ENCODE measurements around the gene MZT2B. TPM values are rescaled to one million over a fixed set of nuclear protein-coding genes. Genes with fewer than 3 reads are reported as not detected.
"Not testable (repeated sequence)": the region's sequence is repeated elsewhere in the genome, so short reads cannot be mapped to it uniquely, and the experiment has no call there.

The MZT2B gene
- polyA plus RNA-seq, 1 donor from 2014 or later: 168 TPM

- not testable (repeated sequence) for H3K9me3 Mint-ChIP-seq, H3K4me1 Mint-ChIP-seq, H3K27ac Mint-ChIP-seq, H3K27me3 Mint-ChIP-seq, H3K4me3 Mint-ChIP-seq, H3K36me3 Mint-ChIP-seq
These were observed 21.1 kb downstream of the MZT2B start for GRCh38 chr2:130203150-130203549.

- not testable (repeated sequence) for H3K4me1 Mint-ChIP-seq, H3K27me3 Mint-ChIP-seq, H3K4me3 Mint-ChIP-seq, H3K36me3 Mint-ChIP-seq, H3K9me3 Mint-ChIP-seq, H3K27ac Mint-ChIP-seq
These were observed 25.0 kb downstream of the MZT2B start for GRCh38 chr2:130207051-130207450.

DNA sequence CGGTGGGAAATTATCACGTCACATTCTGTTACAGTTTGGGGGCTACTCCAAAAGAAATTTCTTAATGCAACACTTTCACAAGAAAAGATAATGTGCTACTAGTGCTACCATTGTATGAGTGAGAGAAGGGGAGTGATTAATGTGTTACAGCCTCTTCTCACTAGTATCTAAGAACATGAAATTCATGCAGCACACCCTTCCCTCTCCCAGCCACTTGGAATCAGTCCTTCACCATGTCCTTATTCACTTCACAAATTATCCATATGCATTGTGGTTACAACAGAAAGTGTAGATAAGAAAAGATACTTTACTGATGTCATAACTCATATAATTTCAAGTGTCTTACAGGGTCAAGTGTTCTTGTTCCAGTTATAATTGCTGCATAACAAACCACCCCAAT lies 37.1 kb downstream of the MZT2B start:
- not testable (repeated sequence) for H3K36me3 Mint-ChIP-seq, H3K9me3 Mint-ChIP-seq

DNA sequence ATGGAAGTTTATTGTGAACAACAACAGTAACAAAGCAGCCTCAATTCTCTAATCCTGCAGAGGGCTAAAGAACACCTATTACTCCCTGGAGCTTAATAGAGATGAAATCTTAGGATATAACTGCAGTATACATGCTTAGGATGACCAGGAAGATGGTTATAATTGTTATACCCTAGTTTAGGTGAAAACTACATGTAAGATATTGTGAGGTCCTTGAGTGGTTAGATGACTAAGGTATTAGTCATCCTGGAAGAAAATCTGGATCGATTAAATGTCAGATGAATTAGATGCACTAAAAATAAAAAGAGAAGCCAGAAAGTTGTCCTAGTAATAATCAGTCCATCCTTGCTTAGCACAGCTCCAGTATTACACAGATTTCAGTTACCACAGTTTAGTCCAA lies 38.4 kb downstream of the MZT2B start:
- H3K27ac Mint-ChIP-seq, H3K9me3 Mint-ChIP-seq, H3K4me1 Mint-ChIP-seq, H3K4me3 Mint-ChIP-seq, H3K36me3 Mint-ChIP-seq: not testable (repeated sequence)
- H3K27me3 Mint-ChIP-seq: peaks cover 17% of the 10 kb centered on the region

More for the DNA sequence above, 37.1 kb downstream of the MZT2B start:
- H3K27ac Mint-ChIP-seq, H3K4me1 Mint-ChIP-seq, H3K4me3 Mint-ChIP-seq: not testable (repeated sequence)
- peaks cover 17% of the 10 kb centered on the region for H3K27me3 Mint-ChIP-seq

DNA sequence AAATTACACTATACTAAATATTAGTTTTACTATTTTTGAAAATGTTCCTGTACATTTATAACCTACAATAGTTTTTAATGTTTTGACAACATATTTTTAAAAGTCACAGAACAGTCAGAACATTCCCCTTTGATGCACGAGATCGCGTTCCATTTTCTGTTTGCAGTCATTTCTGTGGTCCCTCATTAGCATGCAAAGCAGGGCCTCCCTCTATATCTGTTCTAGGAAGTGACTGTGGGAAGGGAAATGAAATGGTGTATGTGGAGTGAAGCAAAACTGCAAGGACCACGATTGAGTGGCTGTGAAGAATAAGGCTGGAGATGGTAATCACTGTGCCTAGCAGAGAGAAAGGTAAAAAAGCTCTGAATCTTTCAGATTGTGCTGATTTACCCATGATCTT lies 40.5 kb downstream of the MZT2B start:
- not testable (repeated sequence) for H3K4me1 Mint-ChIP-seq, H3K27me3 Mint-ChIP-seq, H3K27ac Mint-ChIP-seq, H3K4me3 Mint-ChIP-seq, H3K36me3 Mint-ChIP-seq, H3K9me3 Mint-ChIP-seq

DNA sequence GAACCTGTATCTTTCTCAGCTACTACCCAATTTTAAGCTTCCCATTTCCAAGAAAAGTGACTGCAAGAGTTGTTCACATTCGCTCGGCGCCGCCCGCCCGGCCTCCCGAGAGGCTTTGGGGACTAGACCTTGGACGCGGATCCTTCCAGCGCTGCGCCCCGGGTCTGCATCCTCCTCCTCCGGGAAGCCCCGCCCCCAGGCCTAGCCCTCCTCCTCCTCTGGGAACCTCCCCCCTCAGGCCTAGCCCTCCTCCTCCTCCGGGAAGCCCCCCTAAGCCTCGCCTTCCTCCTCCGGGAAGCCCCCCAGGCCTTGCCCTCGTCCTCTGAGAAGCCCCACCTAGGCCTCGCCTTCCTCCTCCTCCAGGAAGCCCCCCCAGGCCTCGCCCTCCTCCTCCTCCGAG lies 45.9 kb downstream of the MZT2B start:
- H3K4me3 Mint-ChIP-seq, H3K9me3 Mint-ChIP-seq, H3K27ac Mint-ChIP-seq, H3K4me1 Mint-ChIP-seq, H3K27me3 Mint-ChIP-seq, H3K36me3 Mint-ChIP-seq: not testable (repeated sequence)

- H3K27ac Mint-ChIP-seq: not testable (repeated sequence)
These were observed 46.6 kb downstream of the MZT2B start for GRCh38 chr2:130228467-130229160.

DNA sequence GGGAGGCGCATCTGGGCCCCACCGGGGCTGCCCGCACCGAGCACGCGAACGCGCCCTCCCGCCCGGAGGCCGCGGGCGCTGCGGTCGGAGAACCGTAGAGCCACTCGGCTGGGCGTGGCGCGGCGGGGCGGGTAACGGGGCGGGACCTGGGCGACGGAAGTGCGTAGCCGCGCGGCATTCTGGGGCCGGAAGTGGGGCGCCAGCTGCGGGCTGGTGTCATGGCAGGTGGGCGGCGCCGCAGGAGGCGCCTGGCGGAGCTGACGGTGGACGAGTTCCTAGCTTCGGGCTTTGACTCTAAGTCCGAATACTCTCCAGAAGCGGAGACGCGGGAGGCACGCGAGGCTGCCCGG lies 47.1 kb downstream of the MZT2B start:
- H3K4me1 Mint-ChIP-seq, H3K27me3 Mint-ChIP-seq, H3K36me3 Mint-ChIP-seq, H3K9me3 Mint-ChIP-seq, H3K27ac Mint-ChIP-seq: not testable (repeated sequence)
- H3K4me3 Mint-ChIP-seq: peak overlapping the region in 3 of 4 donors; percentile 37 to 40 (median 39)

More at GRCh38 chr2:130228467-130229160, 46.6 kb downstream of the MZT2B start:
- H3K9me3 Mint-ChIP-seq, H3K27me3 Mint-ChIP-seq, H3K36me3 Mint-ChIP-seq, H3K4me1 Mint-ChIP-seq, H3K4me3 Mint-ChIP-seq: not testable (repeated sequence)

GRCh38 chr2:130230376-130230775 lies 48.3 kb downstream of the MZT2B start:
- H3K27me3 Mint-ChIP-seq, H3K27ac Mint-ChIP-seq, H3K9me3 Mint-ChIP-seq, H3K36me3 Mint-ChIP-seq, H3K4me3 Mint-ChIP-seq, H3K4me1 Mint-ChIP-seq: not testable (repeated sequence)

- not testable (repeated sequence) for H3K4me1 Mint-ChIP-seq, H3K27ac Mint-ChIP-seq, H3K36me3 Mint-ChIP-seq, H3K27me3 Mint-ChIP-seq, H3K9me3 Mint-ChIP-seq, H3K4me3 Mint-ChIP-seq
These were observed 48.8 kb downstream of the MZT2B start for GRCh38 chr2:130230907-130231306.

DNA sequence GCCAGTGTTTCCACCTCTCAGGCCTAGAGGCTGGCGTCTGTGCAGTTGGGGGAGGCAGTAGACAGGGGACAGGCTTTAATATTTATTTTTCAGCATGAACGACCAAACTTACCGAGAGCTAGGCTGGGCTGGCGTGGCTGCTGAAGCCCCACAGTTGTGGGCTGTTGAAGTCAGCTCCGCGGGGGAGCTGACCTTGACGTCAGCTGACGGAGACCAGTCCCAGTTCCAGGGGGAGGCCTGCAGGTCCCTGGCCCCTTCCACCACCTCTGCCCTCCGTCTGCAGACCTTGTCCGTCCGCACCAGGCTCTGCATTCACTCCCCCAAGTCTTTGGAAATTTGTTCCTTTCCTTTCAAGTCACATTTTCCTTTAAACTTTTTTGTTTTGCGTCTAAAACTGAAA lies 49.6 kb downstream of the MZT2B start:
- peaks cover 7% of the 10 kb centered on the region for H3K27me3 Mint-ChIP-seq
- no peak overlapping the region for H3K4me3 Mint-ChIP-seq
- H3K36me3 Mint-ChIP-seq: no peaks in the 10 kb centered on the region
- peaks cover 0 to 2% (median 0%) of the 10 kb centered on the region in 3 donors for H3K9me3 Mint-ChIP-seq
- H3K27ac Mint-ChIP-seq: peak overlapping the region in 1 of 3 donors; percentile 59
- H3K4me1 Mint-ChIP-seq: peaks cover 0 to 1% (median 0%) of the 10 kb centered on the region in 3 donors

DNA sequence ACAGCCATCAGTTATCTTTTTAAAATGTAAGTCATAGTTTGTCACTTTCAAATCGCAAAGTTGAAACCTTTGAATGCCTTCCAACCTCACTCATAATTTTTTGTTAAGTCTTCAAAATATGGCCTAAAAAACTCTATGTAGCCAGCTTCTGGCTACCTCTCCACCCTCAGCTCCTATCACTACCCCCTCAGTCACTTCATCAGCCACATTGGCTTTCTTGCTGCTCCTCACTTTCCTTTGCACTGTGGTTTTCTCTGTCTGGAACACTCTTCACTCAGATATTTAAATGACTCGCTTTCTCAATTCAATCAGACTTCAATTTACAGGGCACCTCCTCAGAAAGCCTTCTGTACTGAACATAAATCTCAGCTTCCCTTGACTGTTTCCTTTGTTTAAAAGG lies 51.0 kb downstream of the MZT2B start:
- not testable (repeated sequence) for H3K36me3 Mint-ChIP-seq, H3K9me3 Mint-ChIP-seq, H3K4me3 Mint-ChIP-seq, H3K4me1 Mint-ChIP-seq, H3K27ac Mint-ChIP-seq
- peaks cover 10% of the 10 kb centered on the region for H3K27me3 Mint-ChIP-seq

DNA sequence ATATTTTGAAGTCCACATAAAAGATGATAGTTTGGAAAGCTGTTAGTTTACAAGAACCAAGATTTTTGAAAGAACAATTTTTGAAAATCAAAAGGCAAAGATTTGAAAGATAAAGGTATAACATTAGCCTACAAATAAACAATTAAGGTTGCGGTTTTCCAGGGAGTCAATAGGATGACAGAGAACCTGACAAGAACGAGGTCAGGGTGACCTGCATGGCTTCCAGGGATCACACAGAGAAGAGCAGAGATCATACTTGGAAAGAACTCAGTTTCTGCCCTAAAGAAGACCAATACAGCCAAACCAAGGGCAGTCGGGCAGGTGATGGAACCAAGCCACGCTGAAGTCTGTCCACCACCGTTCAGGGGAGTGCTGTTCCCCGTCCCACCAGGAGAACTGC lies 57.5 kb downstream of the MZT2B start:
- not testable (repeated sequence) for H3K27me3 Mint-ChIP-seq, H3K27ac Mint-ChIP-seq, H3K4me1 Mint-ChIP-seq, H3K36me3 Mint-ChIP-seq, H3K4me3 Mint-ChIP-seq, H3K9me3 Mint-ChIP-seq

Other genes starting within 250 kb of the MZT2B start
- gene RAB6C, start 202.6 kb upstream of the MZT2B start, polyA plus RNA-seq: not detected
- gene POTEF, start 53.0 kb upstream of the MZT2B start, polyA plus RNA-seq: not detected
- gene CCDC74B, start 37.1 kb upstream of the MZT2B start, polyA plus RNA-seq: not detected
- gene SMPD4, start 660 bp upstream of the MZT2B start, polyA plus RNA-seq: 43.3 TPM
- gene TUBA3E, start 16.2 kb downstream of the MZT2B start, polyA plus RNA-seq: not detected
- gene IMP4, start 160.6 kb downstream of the MZT2B start, polyA plus RNA-seq: 102 TPM
- gene PTPN18, start 173.8 kb downstream of the MZT2B start, polyA plus RNA-seq: 124 TPM

Measured in IgD-negative memory B cell (primary cell).